HUES6 (cell line): Measurements from ENCODE around the gene CLDN12.
A peak's percentile ranks its signal among the peaks of the same experiment; 100 is the strongest.

Source experiments
- H3K27ac ChIP-seq: 2 replicates; pipeline ENCODE4 v1.7.0; 2013; ENCODE audit warnings: low read depth, mild to moderate bottlenecking, low read length, inconsistent platforms
- H3K27me3 ChIP-seq: 2 replicates; pipeline ENCODE4 v1.6.1; 2013; ENCODE audit warnings: low read length; ENCODE audit not compliant: control insufficient read depth, insufficient read depth
- H3K36me3 ChIP-seq: 2 replicates; pipeline ENCODE4 v1.6.1; 2013; ENCODE audit warnings: low read length; ENCODE audit not compliant: control insufficient read depth, insufficient read depth
- H3K4me1 ChIP-seq: 2 replicates; pipeline ENCODE4 v1.6.1; 2013; ENCODE audit warnings: low read length; ENCODE audit not compliant: control insufficient read depth, insufficient read depth
- H3K4me3 ChIP-seq: 2 replicates; pipeline ENCODE4 v1.5.1; 2013; ENCODE audit warnings: low read depth, low read length
- H3K9ac ChIP-seq: one replicate; pipeline ENCODE4 v1.6.1; 2013; ENCODE audit warnings: mild to moderate bottlenecking, low read length
- H3K9me3 ChIP-seq: 2 replicates; pipeline ENCODE4 v1.6.1; 2013; ENCODE audit warnings: low read depth, low read length; ENCODE audit not compliant: control insufficient read depth, insufficient read depth

CLDN12 gene

DNA sequence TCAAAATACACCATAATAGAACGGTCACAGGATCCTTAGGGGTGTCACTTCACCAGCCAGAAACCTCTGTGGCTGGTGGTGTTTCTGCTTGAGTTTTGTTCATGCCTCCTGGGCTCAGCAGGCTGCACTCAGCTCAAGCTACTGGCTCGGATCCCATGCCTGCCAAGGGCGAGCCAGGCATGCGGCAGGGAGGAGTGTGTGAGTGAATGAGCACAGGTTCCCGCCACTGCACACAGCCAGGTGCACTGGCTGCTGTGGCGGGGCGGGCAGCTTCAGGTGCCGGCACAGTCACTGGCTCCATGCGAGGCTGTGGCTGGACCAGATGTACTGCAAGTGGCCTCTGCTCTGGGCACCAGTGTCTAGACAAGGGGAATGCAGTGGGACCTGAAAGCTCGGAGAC lies 29.5 kb downstream of the CLDN12 start:
- H3K27me3 ChIP-seq, result no peaks in the 10 kb centered on the region
- H3K36me3 ChIP-seq, result no peaks in the 10 kb centered on the region
- H3K4me3 ChIP-seq, result no peak overlapping the region
- H3K4me1 ChIP-seq, result no peaks in the 10 kb centered on the region
- H3K9me3 ChIP-seq, result peaks cover 22% of the 10 kb centered on the region
- no peak overlapping the region for H3K9ac ChIP-seq
- no peak overlapping the region for H3K27ac ChIP-seq

DNA sequence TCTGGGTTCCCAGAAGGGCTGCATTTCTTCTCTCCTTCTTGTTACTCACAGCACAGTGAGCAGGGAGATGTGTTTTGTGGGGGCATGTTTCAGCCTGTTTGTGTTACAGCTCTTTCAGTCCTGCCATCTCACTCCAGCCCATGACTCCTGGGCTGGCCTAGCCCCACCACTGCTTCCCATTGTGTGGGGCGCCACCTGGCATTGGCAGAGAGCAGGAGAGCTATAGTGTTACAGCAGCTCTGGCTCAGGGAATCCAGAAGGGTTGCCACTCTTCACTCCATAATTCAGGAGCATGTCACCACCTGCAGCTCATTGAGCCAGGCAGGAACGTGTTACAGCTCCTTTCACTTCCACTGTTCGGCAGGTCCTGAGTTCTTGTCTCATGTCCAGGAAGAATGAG lies 30.0 kb downstream of the CLDN12 start:
- H3K9me3 ChIP-seq, result peaks cover 25% of the 10 kb centered on the region
- H3K27ac ChIP-seq, result no peak overlapping the region
- H3K9ac ChIP-seq, result no peak overlapping the region
- no peaks in the 10 kb centered on the region for H3K4me1 ChIP-seq
- no peaks in the 10 kb centered on the region for H3K36me3 ChIP-seq
- H3K4me3 ChIP-seq, result no peak overlapping the region
- H3K27me3 ChIP-seq, result no peaks in the 10 kb centered on the region

DNA sequence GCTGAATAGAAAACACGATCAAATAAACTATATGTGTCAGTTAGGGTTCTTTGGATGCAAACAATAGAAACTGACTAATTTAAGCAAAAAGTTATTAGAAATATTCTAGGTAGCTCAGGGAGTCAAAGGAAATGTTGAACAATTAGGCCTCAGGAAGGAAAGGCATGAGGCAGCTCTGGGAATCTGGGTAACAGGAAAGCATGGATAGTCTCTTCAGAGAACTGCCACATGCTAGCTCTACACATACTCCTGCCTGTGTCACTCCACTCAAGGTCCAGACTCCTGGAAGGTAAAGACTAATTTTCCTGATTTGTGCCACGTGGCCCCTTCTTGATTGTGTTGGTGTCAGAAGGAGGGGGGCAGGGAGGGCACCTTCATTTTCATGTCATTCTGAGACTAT lies 42.4 kb downstream of the CLDN12 start:
- H3K36me3 ChIP-seq, result no peaks in the 10 kb centered on the region
- H3K27me3 ChIP-seq, result no peaks in the 10 kb centered on the region
- no peak overlapping the region for H3K9ac ChIP-seq
- no peak overlapping the region for H3K27ac ChIP-seq
- no peaks in the 10 kb centered on the region for H3K9me3 ChIP-seq
- H3K4me3 ChIP-seq, result no peak overlapping the region
- no peaks in the 10 kb centered on the region for H3K4me1 ChIP-seq

DNA sequence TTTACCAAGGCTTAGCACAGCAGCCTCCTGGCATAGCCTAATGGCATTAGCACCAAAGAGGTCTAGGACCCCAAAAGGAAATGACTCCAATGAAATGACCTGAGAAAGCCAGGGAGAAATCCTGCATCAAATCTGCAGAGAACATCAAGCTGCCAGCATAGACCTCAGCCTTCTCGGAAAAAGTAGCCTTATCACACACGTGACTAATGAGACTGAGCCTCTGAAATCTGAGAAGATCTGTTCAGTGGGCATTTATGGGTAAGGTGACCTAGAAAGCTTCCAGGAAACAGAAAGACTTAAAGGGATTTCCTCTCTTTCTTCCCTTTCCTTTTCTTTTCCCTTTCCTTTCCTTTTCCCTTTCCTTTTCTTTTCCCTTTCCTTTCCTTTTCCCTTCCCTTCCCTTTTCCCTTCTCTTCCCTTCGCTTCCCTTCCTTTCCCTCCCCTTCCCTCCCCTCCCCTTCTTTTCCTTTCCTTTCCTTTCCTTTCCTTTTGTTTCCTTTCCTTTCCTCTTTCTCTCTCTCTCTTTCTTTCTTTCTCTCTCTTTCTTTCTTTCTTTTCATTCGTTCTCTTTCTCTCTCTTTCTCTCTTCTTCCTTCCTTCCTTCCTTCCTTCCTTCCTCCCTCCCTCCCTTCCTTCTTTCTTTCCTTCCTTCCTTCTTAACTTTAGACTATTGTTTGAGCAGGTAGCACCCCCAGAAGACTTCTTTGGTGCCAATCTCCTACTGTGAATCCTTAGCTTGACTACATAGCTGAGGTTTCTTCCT lies 43.1 kb downstream of the CLDN12 start:
- Histone ChIP-seq H3K4me1 (no peaks in the 10 kb centered on the region), H3K9me3 (no peaks in the 10 kb centered on the region), H3K4me3 (no peak overlapping the region), H3K27ac (no peak overlapping the region), H3K27me3 (no peaks in the 10 kb centered on the region), H3K36me3 (no peaks in the 10 kb centered on the region), H3K9ac (no peak overlapping the region)

DNA sequence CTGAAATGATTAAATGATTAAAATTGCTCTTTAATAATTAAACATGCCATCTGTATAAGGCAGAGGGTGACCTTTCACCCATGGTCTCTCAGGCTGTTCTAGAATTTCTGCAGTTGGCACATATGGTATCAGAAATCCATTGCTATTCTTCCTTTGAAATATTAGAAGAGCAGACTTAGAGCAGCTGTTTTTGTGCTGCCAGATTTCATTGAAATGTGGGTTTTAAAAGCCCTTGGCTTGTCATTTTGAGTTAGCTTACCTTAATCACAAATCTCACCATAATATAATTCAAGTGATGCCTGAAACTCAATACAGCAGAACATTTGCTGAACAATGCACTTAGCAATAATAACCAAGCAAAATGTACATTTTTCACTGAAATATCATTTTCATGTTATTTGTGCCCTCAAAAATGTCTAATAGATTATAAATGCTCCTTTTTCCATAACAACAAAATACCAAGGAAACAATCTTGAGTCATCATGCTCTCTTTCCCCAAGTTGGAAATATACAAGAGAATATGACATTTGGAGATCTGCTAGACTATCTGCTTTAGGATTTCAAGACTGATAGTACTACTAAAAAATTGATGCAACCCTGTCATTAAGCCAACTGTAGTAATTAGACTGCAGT lies 50.1 kb downstream of the CLDN12 start:
- no peak overlapping the region for H3K9ac ChIP-seq
- H3K27me3 ChIP-seq, result no peaks in the 10 kb centered on the region
- H3K9me3 ChIP-seq, result no peaks in the 10 kb centered on the region
- no peaks in the 10 kb centered on the region for H3K36me3 ChIP-seq
- H3K4me1 ChIP-seq, result 0 out of 2 replicates have a peak, but pooled peaks cover 3% of the 10 kb centered on the region
- no peak overlapping the region for H3K27ac ChIP-seq
- H3K4me3 ChIP-seq, result no peak overlapping the region

DNA sequence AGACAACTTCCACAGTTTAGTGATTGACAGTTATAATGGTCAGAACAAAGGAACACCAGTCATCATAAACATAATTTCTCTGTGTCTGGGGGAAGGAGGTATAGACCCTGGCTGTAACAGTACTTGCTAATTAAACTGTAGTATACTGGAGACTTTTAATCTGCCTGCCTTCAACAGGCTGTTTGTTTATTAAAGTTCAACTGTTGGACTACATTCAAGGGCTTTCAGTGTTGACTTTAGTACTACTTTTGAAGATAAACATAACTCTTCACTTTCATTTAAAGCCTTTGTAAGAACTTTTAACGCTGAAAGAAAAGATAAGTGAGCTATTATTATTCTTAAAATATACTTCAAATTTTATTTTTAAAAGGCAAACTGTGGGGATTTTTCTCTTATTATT lies 50.7 kb downstream of the CLDN12 start:
- no peaks in the 10 kb centered on the region for H3K9me3 ChIP-seq
- no peak overlapping the region for H3K4me3 ChIP-seq
- H3K27me3 ChIP-seq, result no peaks in the 10 kb centered on the region
- H3K36me3 ChIP-seq, result no peaks in the 10 kb centered on the region
- 0 out of 2 replicates have a peak, but pooled peaks cover 3% of the 10 kb centered on the region for H3K4me1 ChIP-seq
- no peak overlapping the region for H3K27ac ChIP-seq
- no peak overlapping the region for H3K9ac ChIP-seq

DNA sequence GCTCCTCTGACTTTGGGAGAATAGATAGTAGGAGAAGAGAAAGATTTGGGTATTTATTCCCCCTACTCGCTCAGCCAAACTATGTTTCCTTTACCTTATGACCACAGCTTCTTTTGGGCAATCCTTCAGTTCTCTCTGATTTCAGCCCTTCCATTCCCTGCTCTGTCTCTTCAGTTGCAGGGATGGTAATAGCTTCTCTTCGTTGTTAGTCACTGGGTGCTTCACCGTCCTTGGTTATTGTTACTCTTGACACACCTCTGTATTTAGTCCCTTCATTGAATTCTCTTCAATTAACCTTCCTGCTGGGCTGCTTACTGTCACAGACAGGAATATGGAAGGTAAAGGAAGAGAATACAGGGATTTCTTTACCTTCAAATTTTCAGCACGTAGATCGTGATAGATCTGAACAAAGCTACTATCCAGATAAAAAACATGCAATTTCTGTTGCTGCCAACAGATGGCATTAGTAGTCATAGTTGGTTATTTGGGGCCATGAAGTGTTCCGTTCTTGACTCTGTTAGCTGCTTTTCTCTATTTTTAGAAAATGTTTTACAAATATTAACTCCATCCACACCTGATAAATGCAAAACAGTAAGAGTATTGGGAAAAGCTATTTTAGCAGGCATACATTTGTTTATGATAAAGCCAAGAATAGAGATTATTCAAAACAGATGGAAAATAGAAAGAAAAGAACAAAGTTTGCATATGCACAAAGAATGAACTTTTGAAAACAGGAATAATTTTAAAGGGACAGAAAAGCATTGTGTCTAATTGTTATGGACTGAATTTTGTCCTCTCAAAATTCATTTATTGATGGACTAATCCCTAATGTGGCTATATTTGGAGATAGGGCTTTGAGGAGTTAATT lies 52.1 kb downstream of the CLDN12 start:
- Histone ChIP-seq H3K27ac (no peak overlapping the region), H3K9me3 (no peaks in the 10 kb centered on the region), H3K4me3 (peak overlapping the region; percentile 49), H3K27me3 (no peaks in the 10 kb centered on the region), H3K9ac (peak overlapping the region; percentile 67), H3K4me1 (0 out of 2 replicates have a peak, but pooled peaks cover 3% of the 10 kb centered on the region), H3K36me3 (no peaks in the 10 kb centered on the region)

DNA sequence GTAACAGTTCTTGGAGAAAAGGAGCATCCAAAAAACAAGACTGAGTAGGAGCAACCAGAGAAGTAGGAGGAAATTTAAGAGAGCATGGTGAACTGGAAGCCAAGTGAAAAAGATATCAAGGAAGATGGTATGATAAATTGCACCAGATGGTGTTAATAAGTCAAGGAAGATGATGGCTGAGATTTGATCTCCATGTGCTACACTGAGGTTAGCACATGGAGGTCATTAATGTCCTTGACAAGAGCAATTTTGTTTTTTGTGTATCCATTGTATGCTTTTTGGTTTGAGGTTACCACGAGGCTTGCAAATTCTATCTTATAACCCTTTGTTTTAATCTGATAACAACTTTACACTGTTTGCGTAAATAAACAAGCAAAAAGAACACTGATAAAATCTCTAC lies 54.8 kb downstream of the CLDN12 start:
- H3K9me3 ChIP-seq, result peaks cover 9% of the 10 kb centered on the region
- no peak overlapping the region for H3K9ac ChIP-seq
- no peaks in the 10 kb centered on the region for H3K36me3 ChIP-seq
- no peak overlapping the region for H3K27ac ChIP-seq
- no peak overlapping the region for H3K4me3 ChIP-seq
- H3K4me1 ChIP-seq, result 0 out of 2 replicates have a peak, but pooled peaks cover 3% of the 10 kb centered on the region
- H3K27me3 ChIP-seq, result no peaks in the 10 kb centered on the region

DNA sequence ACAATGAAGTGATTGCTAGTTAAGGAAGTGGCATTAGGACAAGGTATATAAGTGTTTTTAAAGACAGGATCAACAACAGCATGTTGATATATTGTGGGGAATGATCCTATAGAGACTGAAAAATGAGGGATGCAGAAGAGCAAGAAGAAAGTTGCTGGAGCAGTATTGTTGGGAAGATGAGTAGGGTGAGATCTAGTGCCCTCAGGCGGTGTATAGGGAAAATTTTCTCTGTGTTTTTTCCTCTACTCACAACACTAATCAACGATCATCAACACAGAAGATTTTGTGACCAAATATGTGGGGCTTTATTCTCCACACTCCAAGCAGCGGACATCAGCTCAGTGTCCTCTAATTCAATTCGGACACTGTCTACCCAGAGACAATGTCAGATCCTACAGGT lies 56.6 kb downstream of the CLDN12 start:
- Histone ChIP-seq H3K9ac (no peak overlapping the region), H3K4me3 (no peak overlapping the region), H3K9me3 (peaks cover 22% of the 10 kb centered on the region)

DNA sequence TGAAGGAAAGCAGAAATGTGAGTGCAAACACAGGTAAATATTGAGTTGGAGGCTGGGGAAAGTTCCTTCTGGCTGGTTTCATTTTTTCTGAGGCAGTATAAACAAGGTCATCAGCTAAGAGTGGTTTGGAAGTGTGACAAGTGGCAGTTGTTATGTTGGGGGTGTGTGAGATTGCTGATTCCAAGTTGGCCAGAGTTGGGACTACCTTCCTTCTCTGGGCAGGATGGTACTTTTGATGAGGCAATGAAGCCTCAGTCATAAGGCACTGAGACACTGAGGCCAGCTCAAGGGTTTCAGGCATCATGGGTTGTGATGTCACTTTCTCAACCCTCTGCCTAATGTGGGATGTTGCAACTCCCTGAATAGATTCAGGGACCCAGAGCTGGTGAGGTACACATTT lies 58.0 kb downstream of the CLDN12 start:
- Histone ChIP-seq H3K27me3 (no peaks in the 10 kb centered on the region), H3K27ac (no peak overlapping the region), H3K4me3 (no peak overlapping the region), H3K4me1 (no peaks in the 10 kb centered on the region), H3K9me3 (peaks cover 31% of the 10 kb centered on the region), H3K9ac (no peak overlapping the region), H3K36me3 (no peaks in the 10 kb centered on the region)

More for the DNA sequence above, 56.6 kb downstream of the CLDN12 start:
- Histone ChIP-seq H3K36me3 (no peaks in the 10 kb centered on the region), H3K27ac (no peak overlapping the region), H3K27me3 (no peaks in the 10 kb centered on the region), H3K4me1 (0 out of 2 replicates have a peak, but pooled peaks cover 3% of the 10 kb centered on the region)
